GM12878 (cell line): ENCODE results near the gene GTPBP3.

Experiments
- CBFB ChIP-seq: IDR thresholded peaks from 2 replicates; pipeline ENCODE4 v1.6.1; 2016; ENCODE audit warnings: antibody characterized with exemption, low read depth
- CHD2 ChIP-seq: IDR thresholded peaks from 2 replicates; pipeline ENCODE4 v1.6.1; 2011; ENCODE audit warnings: low read depth, low read length, improper control_type of control experiment, borderline replicate concordance
- CTCF ChIP-seq, 3 experiments: IDR thresholded peaks in 2 of 3; conservative IDR thresholded peaks in 1 of 3; 2 replicates each; pipeline ENCODE4 v1.5.1; 2011; ENCODE audit warnings: low read depth in 3 of 3, low read length in 3 of 3, mild to moderate bottlenecking in 3 of 3, control low read depth in 2 of 3, moderate library complexity in 2 of 3, inconsistent platforms in 1 of 3, mixed read lengths in 1 of 3; ENCODE audit not compliant: control insufficient read depth in 2 of 3, insufficient read depth in 1 of 3; ENCODE audit errors: extremely low read depth in 1 of 3
- IRF4 ChIP-seq: IDR thresholded peaks from 2 replicates; pipeline ENCODE4 v1.6.1; 2011; ENCODE audit warnings: low read depth, low read length
- MTA3 ChIP-seq: IDR thresholded peaks from 2 replicates; pipeline ENCODE4 v1.6.1; 2012; ENCODE audit warnings: low read length, inconsistent platforms, borderline replicate concordance
- NBN ChIP-seq: fragments of 450-650 bp; IDR thresholded peaks from 2 replicates; pipeline ENCODE4 v1.6.1; 2016
- NFYB ChIP-seq: IDR thresholded peaks from 2 replicates; pipeline ENCODE4 v1.6.1; 2011; ENCODE audit warnings: low read depth, mild to moderate bottlenecking, low read length, improper control_type of control experiment, moderate library complexity; ENCODE audit not compliant: insufficient read depth
- NR2C2 ChIP-seq: IDR thresholded peaks from 2 replicates; pipeline ENCODE4 v1.6.1; 2011; ENCODE audit warnings: borderline replicate concordance, low read depth; ENCODE audit not compliant: control insufficient read depth, insufficient read length
- POLR2A ChIP-seq: IDR thresholded peaks from 2 replicates; pipeline ENCODE4 v1.6.1; 2011; ENCODE audit warnings: low read depth, mild to moderate bottlenecking, low read length
- POLR2AphosphoS2 ChIP-seq: IDR thresholded peaks from 2 replicates; pipeline ENCODE4 v1.6.1; 2011; ENCODE audit warnings: low read depth, mild to moderate bottlenecking, low read length, improper control_type of control experiment, moderate library complexity
- RCOR1 ChIP-seq: conservative IDR thresholded peaks from 2 replicates; pipeline ENCODE4 v1.6.1; 2012; ENCODE audit warnings: low read depth, low read length, improper control_type of control experiment
- SMC3 ChIP-seq: IDR thresholded peaks from 2 replicates; pipeline ENCODE4 v1.6.1; 2011; ENCODE audit warnings: low read length, improper control_type of control experiment, borderline replicate concordance
- TARDBP ChIP-seq: IDR thresholded peaks from 2 replicates; pipeline ENCODE4 v1.6.1; 2016; ENCODE audit warnings: borderline replicate concordance
- TF ChIP-seq, protein P1 (sequence below): IDR thresholded peaks from 2 replicates; pipeline ENCODE4 v1.6.1; 2011; ENCODE audit warnings: low read depth, low read length, improper control_type of control experiment, borderline replicate concordance

DNA sequence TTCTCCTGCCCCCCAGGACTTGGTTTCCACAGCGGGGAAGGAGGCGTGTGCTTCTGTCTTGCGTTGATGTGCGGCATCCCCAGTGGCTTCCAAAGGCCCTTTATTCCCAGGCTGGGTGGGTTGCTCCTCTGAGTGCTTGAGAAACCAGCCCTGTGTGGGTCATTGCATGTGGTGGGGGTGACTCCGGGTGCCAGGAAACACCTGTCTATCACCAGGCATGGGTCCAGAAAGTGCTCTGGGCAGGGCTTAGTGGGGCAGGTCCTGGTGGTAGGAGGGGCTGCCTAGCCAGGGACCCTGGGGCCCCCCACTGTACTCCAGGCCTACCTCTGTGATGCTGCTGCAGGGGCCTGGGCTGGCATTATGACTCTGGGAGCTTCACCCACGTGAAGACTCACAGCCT is 18.4 kb upstream of the GTPBP3 start:
- TF ChIP-seq CTCF (IDR thresholded peaks at IDR 0.05 in 2 of 3, conservative IDR thresholded peaks at IDR 0.05 in 1 of 3; ENCODE audit: control insufficient read depth in 2 of 3, extremely low read depth in 1 of 3, insufficient read depth in 1 of 3, low read depth in 3 of 3, low read length in 3 of 3) (no peak), TARDBP (no peak), POLR2AphosphoS2 (no peak), NFYB (no peak), POLR2A (no peak), CBFB (no peak), MTA3 (no peak), NBN (no peak), SMC3 (no peak), RCOR1 (no peak), CHD2 (no peak), NR2C2 (no peak), IRF4 (no peak)
- TF ChIP-seq, protein P1, sequence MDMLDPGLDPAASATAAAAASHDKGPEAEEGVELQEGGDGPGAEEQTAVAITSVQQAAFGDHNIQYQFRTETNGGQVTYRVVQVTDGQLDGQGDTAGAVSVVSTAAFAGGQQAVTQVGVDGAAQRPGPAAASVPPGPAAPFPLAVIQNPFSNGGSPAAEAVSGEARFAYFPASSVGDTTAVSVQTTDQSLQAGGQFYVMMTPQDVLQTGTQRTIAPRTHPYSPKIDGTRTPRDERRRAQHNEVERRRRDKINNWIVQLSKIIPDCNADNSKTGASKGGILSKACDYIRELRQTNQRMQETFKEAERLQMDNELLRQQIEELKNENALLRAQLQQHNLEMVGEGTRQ, result no peak
